Activated naive CD8-positive, alpha-beta T cell treated with anti-CD3 and anti-CD28 coated beads for 36 hours (primary cell): ENCODE data around the gene PEX5. TPM values are rescaled to one million over a fixed set of nuclear protein-coding genes. Genes with fewer than 3 reads are reported as not detected.
"Not testable (repeated sequence)": the region's sequence is repeated elsewhere in the genome, so short reads cannot be mapped to it uniquely, and the experiment has no call there.

Experiments used
- DNase-seq: peaks from one replicate; pipeline ENCODE4 v3.0.0; 2021
- H3K27ac Mint-ChIP-seq: one replicate; pipeline ENCODE4 v1.8.0; 2022; ENCODE audit warnings: mild to moderate bottlenecking, moderate library complexity, mixed read lengths
- H3K27me3 Mint-ChIP-seq: one replicate; pipeline ENCODE4 v1.8.0; 2022; ENCODE audit warnings: mild to moderate bottlenecking, mixed read lengths
- H3K36me3 Mint-ChIP-seq: one replicate; pipeline ENCODE4 v1.8.0; 2021; ENCODE audit warnings: mild to moderate bottlenecking, mixed read lengths
- H3K4me1 Mint-ChIP-seq: one replicate; pipeline ENCODE4 v1.8.0; 2021; ENCODE audit warnings: mixed read lengths
- H3K4me3 Mint-ChIP-seq: one replicate; pipeline ENCODE4 v1.8.0; 2022; ENCODE audit warnings: mild to moderate bottlenecking, moderate library complexity, mixed read lengths
- H3K9me3 Mint-ChIP-seq: one replicate; pipeline ENCODE4 v1.8.0; 2022; ENCODE audit warnings: mixed read lengths
- total RNA-seq, 2 experiments: library from RNA; stranded (reverse); gene quantifications; one replicate each; pipeline ENCODE4 v1.2.3, GENCODE V29; 2021

PEX5 gene
- total RNA-seq, 2 experiments from 2014 or later = 39.1 to 40.3 TPM

DNA sequence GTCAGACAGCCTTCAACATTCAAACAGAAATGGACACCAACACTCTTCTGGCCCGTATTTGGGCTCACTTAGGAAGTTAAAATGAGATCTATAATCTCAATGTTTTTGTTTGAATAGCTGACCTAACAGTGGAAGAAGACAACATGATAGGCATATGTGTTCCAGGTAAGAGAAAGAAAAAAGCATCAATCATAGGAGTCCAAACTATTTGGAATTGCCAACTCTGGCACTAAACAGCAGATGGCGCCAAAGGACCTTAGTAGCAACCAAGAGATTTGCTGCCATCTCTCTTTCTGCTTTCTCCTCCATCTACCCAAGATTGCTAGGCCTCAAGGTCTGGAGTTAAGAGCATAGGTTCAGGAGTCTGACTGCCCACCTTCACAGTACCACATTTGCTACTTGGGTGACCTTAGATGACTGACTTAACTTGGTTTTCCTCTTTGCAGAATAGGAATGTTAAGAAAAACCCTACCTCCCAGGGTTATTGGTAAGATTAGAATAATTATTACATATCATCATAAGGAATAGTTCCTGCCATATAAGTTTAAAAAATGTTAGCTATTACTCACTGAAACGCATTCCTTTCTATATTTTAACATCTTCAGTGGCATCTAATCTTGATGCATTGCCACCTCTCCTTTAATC is 30.2 kb downstream of the PEX5 start:
- Mint-ChIP-seq H3K4me3 (no peak overlapping the region), H3K4me1 (no peaks in the 10 kb centered on the region), H3K27me3 (no peaks in the 10 kb centered on the region), H3K27ac (no peak overlapping the region), H3K36me3 (no peaks in the 10 kb centered on the region), H3K9me3 (peaks cover 2% of the 10 kb centered on the region)
- DNase-seq = peak; percentile 42

DNA sequence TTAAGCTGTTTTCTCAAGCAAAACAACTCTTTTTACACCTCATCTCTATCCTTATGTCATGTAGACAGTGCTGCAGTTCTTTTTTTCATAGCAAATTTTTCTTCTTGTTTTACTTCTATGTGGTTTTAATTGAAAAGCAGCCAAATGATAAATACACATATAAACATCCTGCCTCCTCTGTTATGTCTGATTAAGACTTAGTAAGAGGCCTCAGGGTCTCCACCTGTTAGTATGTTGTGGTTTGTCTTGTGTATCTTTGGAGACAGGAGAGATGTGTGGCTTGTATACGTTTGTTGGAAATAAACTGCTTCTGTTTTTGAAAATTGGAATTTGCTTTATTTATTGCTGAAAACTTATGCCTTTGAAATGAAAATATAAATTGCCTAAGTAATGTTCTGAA is 32.0 kb downstream of the PEX5 start:
- H3K36me3 Mint-ChIP-seq = no peaks in the 10 kb centered on the region
- DNase-seq = no peak
- no peak overlapping the region for H3K4me3 Mint-ChIP-seq
- H3K9me3 Mint-ChIP-seq = no peaks in the 10 kb centered on the region
- H3K27me3 Mint-ChIP-seq = no peaks in the 10 kb centered on the region
- H3K4me1 Mint-ChIP-seq = no peaks in the 10 kb centered on the region
- no peak overlapping the region for H3K27ac Mint-ChIP-seq

- Mint-ChIP-seq H3K9me3 (peaks cover 6% of the 10 kb centered on the region), H3K4me1 (no peaks in the 10 kb centered on the region), H3K27ac (no peak overlapping the region), H3K4me3 (no peak overlapping the region), H3K36me3 (no peaks in the 10 kb centered on the region), H3K27me3 (peaks cover 8% of the 10 kb centered on the region)
- DNase-seq = no peak
These were observed 40.3 kb downstream of the PEX5 start for GRCh38 chr12:7229741-7230140.

DNA sequence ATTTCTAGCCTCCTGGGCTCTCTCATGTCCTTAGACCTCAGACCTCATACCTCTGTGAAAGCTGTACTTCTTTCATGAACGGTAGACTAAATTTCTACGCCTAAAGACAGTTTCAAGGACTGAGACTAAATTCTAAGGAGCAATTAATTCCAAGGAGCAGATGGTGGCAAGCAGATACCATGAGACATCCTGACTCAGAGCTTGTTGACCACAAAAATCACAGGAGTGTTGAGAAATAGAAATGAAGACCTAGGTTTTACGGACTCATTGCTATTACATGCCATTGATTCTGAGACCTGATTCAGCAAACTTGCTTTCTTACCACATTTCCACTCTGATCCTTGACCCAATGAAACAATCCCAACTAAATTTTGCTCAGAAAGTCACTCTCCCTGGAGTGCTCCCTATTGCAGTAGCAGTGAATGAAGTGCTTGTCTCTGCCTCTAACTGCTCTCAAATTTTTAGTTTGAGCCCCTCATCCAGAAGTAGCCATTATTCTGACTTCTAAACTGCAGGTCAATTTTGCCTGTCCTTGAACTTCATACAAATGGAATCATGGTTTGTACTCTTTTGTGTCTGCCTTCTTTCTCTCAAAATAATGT is 52.0 kb downstream of the PEX5 start:
- DNase-seq = no peak
- Mint-ChIP-seq H3K9me3 (peaks cover 3% of the 10 kb centered on the region), H3K27ac (no peak overlapping the region), H3K4me3 (no peak overlapping the region), H3K36me3 (no peaks in the 10 kb centered on the region), H3K27me3 (peaks cover 4% of the 10 kb centered on the region), H3K4me1 (no peaks in the 10 kb centered on the region)

- H3K36me3 Mint-ChIP-seq = no peaks in the 10 kb centered on the region
These were observed 53.0 kb downstream of the PEX5 start for GRCh38 chr12:7242176-7243101.

DNA sequence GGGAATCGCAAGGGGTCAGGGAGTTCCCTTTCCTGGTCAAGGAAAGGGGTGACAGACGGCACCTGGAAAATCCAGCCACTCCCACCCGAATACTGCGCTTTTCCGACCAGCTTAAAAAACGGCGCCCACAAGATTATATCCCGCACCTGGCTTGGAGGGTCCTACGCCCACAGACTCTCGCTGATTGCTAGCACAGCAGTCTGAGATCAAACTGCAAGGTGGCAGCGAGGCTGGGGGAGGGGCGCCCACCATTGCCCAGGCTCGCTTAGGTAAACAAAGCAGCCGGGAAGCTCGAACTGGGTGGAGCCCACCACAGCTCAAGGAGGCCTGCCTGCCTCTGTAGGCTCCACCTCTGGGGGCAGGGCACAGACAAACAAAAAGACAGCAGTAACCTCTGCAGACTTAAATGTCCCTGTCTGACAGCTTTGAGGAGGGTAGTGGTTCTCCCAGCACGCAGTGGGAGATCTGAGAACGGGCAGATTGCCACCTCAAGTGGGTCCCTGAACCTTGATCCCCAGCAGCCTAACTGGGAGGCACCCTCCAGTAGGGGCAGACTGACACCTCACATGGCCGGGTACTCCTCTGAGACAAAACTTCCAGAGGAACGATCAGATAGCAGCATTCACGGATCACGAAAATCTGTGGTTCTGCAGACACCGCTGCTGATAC is 62.0 kb downstream of the PEX5 start:
- H3K9me3 Mint-ChIP-seq, H3K4me1 Mint-ChIP-seq, H3K4me3 Mint-ChIP-seq, H3K27ac Mint-ChIP-seq, H3K36me3 Mint-ChIP-seq, DNase-seq: not testable (repeated sequence)
- peaks cover 17% of the 10 kb centered on the region for H3K27me3 Mint-ChIP-seq

More at GRCh38 chr12:7242176-7243101, 53.0 kb downstream of the PEX5 start:
- H3K4me3 Mint-ChIP-seq = no peak overlapping the region
- peaks cover 4% of the 10 kb centered on the region for H3K27me3 Mint-ChIP-seq
- no peak for DNase-seq
- H3K27ac Mint-ChIP-seq = no peak overlapping the region
- no peaks in the 10 kb centered on the region for H3K4me1 Mint-ChIP-seq
- peaks cover 3% of the 10 kb centered on the region for H3K9me3 Mint-ChIP-seq

DNA sequence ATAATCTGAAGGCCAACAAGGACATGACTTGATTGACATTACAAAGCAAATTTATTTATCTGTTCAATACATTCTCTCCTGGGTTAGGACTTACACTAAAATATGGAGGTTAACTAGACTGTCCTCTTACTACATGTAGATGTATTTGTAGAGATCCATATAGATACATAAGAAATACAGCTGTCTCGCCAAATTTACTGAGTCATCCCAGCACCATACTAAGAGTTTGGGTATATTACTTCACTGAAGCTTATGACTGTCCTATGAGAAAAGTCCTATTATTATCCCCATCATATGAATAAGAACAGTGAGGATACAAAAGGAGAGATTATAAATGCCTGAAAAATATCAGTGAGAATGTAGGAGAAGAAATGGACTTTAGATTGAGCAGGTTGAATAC is 69.6 kb downstream of the PEX5 start:
- DNase-seq = no peak
- Mint-ChIP-seq H3K27ac (no peak overlapping the region), H3K9me3 (peaks cover 2% of the 10 kb centered on the region), H3K4me3 (no peak overlapping the region), H3K27me3 (peaks cover 7% of the 10 kb centered on the region), H3K36me3 (no peaks in the 10 kb centered on the region), H3K4me1 (no peaks in the 10 kb centered on the region)

Other genes starting within 250 kb of the PEX5 start
- not detected for gene RNU7-1, start 245.9 kb upstream of the PEX5 start, total RNA-seq
- gene C12orf57, start 245.7 kb upstream of the PEX5 start, total RNA-seq = 100 to 1,000 TPM; 203 to 208 TPM
- gene PTPN6, start 238.3 kb upstream of the PEX5 start, total RNA-seq = 100 to 1,000 TPM; 457 to 467 TPM
- 100 to 1,000 TPM; 556 to 557 TPM for gene PHB2, start 219.0 kb upstream of the PEX5 start, total RNA-seq
- gene EMG1, start 218.8 kb upstream of the PEX5 start, total RNA-seq = 100 to 1,000 TPM; 130 to 140 TPM
- 10 to 100 TPM; 23.3 to 23.8 TPM for gene LPCAT3, start 171.2 kb upstream of the PEX5 start, total RNA-seq
- gene C1S, start 129.0 kb upstream of the PEX5 start, total RNA-seq = under 1 TPM; 0.47 to 0.66 TPM
- 1 to 10 TPM; 1.6 to 2.5 TPM for gene C1R, start 97.2 kb upstream of the PEX5 start, total RNA-seq
- gene C1RL, start 80.5 kb upstream of the PEX5 start, total RNA-seq = 10 to 100 TPM in 1 of 2 experiments, 1 to 10 TPM in 1; 8.6 to 10.1 TPM
- not detected for gene RBP5, start 60.8 kb upstream of the PEX5 start, total RNA-seq
- 10 to 100 TPM; 16.5 to 17.2 TPM for gene CLSTN3, start 59.3 kb upstream of the PEX5 start, total RNA-seq
- not detected for gene ACSM4, start 114.4 kb downstream of the PEX5 start, total RNA-seq